GM12874 (cell line): Measurements from ENCODE around the gene KLHL29.

Experiments used
- CTCF ChIP-seq: IDR thresholded peaks from 2 replicates; pipeline ENCODE4 v1.5.1; 2011; ENCODE audit warnings: low read depth, mild to moderate bottlenecking, control low read depth, low read length, moderate library complexity; ENCODE audit not compliant: insufficient read depth

The KLHL29 gene

GRCh38 chr2:23700627-23701026, 315.6 kb downstream of the KLHL29 start:
- TF ChIP-seq CTCF, result no peak

- no peak for TF ChIP-seq CTCF
Observed at GRCh38 chr2:23703037-23703582, 318.1 kb downstream of the KLHL29 start.

GRCh38 chr2:23703583-23704385, 318.8 kb downstream of the KLHL29 start:
- no peak for TF ChIP-seq CTCF

- no peak for TF ChIP-seq CTCF
Observed at GRCh38 chr2:23705771-23706612, 321.0 kb downstream of the KLHL29 start.

GRCh38 chr2:23706613-23707078, 321.7 kb downstream of the KLHL29 start:
- no peak for TF ChIP-seq CTCF

- no peak for TF ChIP-seq CTCF
Observed at GRCh38 chr2:23707096-23707495, 322.1 kb downstream of the KLHL29 start.

- TF ChIP-seq CTCF, result no peak
Observed at GRCh38 chr2:23708771-23709170, 323.8 kb downstream of the KLHL29 start.
